KBM-7 (cell line): ENCODE data around the gene RGP1.
A peak's percentile ranks its signal among the peaks of the same experiment; 100 is the strongest.

Experiments
- DNase-seq: peaks from one replicate; pipeline ENCODE4 v3.0.0-alpha.2; 2015
- in situ Hi-C: fragments of 300-500 bp; cut with MboI; formaldehyde crosslinking; loops from 2 replicates; pipeline ENCODE4 v1.14.3; 2020; ENCODE audit warnings: low sequenced_read_pairs, low pct_unique_long_range_greater_than_20kb, mixed read lengths

The RGP1 gene

DNA sequence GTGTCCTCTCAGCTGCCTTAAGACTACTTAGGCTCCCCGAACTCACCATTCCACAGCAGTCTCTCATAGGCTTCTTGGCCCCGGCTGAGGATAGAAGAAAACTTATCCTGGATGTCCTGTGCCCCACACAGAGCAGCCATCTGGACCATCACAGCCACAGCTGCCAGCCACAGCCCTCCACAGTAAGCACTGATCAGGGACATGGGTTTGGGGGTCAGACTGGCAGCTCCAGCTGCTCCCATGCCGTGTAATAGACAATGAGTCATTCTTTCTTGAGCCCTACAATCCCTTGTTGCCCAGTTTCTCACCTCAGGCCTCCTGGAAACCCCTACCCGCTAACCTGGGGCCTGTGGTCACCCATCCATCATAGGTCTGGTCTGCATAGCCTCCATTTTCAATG is 10.9 kb upstream of the RGP1 start:
- no peak for DNase-seq
- in situ Hi-C loops: no loop called here

DNA sequence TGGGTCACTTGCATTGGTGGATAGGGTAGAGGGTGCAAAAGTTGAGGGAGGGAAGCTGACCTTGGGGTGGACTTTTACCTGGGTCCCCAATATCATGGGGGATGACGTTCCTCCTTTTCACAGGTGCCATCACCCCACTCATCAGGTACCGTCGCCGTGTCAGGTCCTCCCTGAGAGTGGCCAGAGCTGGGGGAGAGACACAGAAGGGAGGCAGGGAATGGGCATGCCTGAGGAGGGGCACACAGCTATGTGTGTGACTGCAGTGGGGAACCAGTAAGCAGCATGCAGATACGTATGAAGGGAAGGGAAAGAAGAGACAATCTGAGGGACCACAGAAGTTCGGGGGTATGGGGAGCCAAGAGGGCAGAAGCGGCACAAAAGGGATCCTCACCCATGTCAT is 10.2 kb upstream of the RGP1 start:
- in situ Hi-C loops: no loop called here

DNA sequence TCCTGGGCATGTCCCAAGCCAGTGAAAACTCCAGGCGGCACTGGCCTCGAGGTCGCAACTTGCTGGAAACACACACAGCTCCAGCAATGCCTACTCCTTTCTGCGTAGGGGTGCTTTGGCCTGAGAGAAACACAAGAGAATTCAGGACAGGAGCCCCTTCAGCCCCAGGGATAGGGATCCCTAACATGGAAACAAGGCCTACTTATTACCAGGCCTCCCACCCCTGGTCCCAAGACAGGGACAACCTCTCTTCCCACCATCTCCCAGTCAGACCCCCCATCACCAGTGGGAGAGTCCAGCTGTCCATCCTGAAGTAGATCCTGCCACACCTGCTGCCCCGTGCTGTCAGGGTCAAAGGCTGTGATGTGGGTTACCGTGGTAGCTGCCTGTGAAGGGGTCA is 8.8 kb upstream of the RGP1 start:
- in situ Hi-C loops: no loop called here
- no peak for DNase-seq

More for the DNA sequence above, 10.2 kb upstream of the RGP1 start:
- DNase-seq: no peak

DNA sequence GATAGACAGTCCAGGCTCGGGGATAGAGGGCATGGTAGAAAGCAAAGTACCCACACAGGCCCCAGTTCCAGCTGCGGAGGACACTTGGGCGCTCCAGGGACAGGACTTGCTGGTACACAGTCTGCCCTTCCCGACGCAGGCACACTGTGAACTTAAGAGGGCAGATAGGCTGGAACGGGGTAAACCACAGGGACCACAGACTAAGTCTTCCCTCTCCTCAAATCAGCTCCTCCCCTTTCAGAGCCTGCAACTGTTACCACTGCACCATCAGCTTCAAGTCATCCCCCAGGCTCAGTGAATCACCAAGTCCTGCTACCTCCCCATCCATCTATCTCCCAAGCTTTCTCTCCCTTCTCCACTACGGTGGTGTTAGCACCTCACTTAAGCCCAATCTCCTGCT is 7.3 kb upstream of the RGP1 start:
- DNase-seq: no peak
- in situ Hi-C loops: no loop called here

DNA sequence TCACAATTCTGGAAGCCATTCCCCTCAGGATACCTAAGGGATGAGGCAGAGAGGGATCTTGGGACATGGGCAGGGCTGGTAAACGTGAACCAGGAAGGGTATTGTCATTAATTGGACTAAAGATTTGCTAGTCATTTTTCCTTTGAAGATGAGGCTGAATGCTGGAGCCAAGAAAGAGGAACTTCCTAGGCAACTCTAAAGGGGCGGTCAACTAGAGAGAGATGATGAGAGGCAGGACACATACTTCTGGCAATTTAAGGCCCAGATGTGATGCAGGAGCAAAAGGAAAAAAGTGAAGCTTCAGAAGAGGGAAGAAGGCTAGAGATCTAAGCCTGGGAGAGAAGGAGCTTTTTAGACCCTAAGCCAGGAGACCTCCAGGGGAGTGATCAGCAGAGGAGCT is 5.6 kb upstream of the RGP1 start:
- in situ Hi-C loops: no loop called here
- peak; percentile 53 for DNase-seq

DNA sequence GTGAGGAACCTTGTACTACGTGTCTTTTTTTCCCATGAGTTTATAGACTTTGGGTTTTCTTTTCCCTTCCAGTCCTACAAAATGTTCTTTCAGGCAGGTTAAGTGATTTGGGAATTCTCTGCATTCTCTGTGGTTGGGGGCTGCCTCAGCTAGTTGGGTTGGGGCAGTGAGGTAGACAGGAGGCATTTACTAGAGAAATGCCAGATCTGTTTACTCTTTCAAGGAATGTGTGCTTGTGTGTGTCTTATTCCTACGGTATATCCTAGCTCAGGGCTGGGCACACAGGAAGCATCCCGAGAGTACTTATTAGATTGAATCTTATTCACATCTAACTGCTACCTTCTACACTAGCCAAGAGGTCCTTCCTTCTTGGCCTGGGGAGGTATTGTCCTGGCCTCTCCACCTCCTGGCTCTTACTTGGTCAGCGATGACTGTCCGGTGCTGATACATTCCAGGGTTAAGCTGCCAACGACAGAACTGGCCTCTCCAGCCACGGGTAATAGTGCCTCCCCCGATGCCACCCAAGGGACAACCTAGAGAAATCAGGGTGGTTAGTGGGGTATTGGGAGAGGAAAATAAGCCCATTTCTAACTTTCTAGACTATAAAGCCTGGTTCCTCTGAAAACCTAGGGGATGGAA is 5.1 kb upstream of the RGP1 start:
- in situ Hi-C loops: no loop called here
- DNase-seq: no peak

DNA sequence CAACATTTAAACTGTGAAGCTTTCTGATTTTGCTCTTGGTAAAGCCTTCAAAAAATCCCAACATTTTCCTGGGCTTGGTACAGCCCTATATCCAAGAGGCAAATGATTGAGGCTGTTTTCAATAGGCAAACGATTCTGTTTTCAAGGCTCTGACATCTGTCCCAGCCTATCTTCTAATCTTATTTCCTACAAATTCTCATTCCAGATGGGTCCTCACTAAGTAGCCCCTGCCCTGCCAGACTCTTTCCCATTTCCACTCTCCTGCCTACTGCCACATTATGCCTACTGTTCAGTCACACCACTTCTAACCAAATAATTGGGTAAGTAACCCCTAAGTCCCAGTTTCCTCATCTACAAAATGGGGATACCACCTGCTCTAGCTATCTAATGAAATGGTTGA is 3.5 kb upstream of the RGP1 start:
- in situ Hi-C loops: no loop called here
- DNase-seq: no peak

DNA sequence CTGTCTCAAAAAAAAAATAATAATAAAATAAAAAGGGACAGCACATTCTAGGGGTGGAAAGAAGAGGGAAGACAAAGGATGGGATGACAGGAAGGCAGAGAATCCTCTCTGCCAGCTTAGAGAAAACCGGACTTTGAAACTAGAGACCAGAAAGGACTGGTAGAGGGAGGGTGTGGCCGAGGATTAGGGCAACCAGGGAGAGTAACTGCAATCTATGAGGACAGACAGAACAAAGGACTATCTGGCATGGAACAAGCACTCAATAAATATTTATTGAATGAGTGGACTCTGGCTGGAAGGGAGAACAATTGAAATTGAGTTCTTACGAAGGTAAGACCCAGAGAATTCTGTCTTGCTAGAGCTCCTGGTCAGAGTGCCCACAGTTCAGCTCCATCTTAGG is 2.5 kb upstream of the RGP1 start:
- no peak for DNase-seq
- in situ Hi-C loops: no loop called here

DNA sequence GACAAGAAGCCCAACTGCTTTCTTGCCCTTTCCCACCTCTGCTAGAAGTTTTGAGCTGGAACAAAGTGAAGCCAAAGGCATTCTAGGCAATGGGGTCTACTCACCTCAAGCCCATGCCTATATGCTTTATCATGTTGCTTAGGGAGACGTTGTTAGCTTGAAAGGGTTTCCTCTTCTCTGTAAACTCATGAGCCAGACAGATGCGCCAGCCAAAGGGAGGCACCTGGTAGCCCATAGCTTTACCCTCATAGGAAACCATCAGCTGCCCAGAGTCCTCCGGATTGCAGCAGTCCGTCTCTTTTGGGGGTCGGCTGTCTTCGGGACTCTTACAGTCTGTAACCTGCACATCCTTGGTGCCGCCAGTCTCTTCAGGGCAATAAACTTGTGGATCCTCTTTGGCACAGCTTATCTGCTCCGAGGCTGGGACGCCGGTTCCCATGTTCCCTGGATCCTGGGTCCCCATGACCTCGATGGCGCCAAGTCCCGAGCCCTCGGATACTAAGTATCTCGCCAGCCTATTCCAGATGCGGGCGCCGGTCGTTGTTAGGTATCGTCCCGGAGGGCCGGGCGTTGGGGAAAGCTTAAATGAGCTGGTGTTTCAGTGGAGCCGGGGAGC is 737 bp upstream of the RGP1 start:
- in situ Hi-C loops: no loop called here
- no peak for DNase-seq

DNA sequence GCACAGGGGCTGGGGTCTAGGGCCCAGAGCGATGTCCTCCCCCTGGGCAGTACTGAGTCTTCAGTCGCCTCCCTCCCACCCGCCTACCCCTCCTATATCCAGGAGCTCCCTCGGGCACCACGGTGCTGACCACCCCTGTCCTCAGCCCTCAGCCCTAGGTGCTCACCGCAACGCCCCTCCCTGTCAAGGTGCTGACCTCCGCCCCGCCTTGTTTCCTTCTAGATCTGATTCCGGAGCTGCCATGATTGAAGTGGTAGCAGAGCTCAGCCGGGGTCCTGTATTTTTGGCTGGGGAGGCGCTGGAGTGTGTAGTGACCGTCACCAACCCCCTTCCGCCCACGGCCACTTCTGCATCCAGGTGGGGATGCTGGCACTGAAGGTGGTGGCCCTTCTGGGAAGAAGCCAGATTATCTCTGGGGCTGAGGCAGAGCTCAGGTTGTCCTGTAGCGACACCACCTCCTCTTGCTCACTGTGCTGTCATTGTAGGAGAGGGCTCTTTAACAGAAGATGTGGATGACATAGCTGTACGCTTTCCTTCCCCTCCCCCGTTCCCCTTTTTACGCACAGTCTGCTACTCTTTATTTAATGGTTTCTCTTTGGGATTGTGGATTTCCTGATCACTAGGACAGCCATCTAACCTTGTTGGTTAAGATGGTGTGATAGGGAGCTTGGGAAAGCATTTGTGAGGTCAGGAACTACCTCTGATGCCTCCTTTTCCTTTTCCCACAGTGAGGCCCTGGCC is 598 bp downstream of the RGP1 start:
- no peak for DNase-seq
- in situ Hi-C loops: no loop called here

DNA sequence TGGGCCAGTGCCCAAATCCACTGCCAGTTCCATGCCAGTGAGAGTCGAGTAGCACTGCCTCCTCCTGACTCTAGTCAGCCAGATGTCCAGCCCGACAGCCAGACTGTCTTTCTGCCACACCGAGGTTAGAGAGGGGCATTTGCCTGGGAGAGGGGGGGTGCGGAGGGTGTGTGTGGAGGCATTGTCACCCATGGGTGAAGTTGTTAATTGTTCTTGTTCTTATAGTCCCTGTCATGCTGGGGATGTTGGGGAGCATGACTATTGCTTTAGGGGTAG is 1.1 kb downstream of the RGP1 start:
- no peak for DNase-seq
- in situ Hi-C loops: no loop called here

DNA sequence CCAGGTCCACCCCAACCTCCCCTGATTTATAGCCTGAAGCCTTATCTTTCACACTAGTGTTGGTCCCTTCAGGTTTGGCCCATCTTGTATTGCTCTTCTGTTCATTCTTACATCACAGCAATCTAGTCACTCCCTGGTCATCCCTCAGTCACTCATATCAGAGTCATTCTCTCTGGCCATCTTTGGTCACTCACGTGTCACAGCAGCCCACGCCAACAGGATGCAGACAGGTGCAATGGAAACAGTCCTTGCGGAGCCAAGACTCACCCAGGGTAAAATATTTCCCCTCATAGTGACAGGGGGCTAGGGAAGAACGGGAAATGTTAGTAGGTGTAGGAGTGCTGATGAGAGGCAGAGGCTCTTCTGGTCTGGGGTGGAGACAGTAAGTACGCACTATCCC is 4.4 kb downstream of the RGP1 start:
- in situ Hi-C loops: no loop called here
- no peak for DNase-seq

DNA sequence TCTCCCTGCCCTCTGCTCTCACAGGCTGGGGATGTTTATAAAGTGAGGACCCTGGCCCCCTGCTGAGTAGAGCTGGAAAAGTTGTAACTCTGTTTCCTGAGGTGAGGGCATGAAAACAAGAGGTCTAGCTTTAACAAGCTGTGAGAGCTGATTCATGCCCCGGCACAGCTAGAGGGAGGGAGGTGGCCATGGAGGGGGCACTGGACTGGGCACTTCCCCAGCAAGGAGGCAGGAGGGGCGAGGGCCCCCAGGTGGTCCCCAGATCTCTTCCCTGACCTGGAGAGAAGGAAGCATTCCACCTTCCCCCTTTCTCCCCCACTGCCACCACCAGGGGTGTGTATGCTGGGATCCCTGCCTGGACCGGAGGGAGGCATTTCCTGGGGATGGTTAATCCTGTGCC is 5.2 kb downstream of the RGP1 start, which contains the start of gene MSMP:
TSS of gene MSMP (minus strand) at position 13 of the 400 bp plus-strand sequence. CDS start 147 bp downstream, outside the sequence.
- in situ Hi-C loops: no loop called here
- DNase-seq: no peak

DNA sequence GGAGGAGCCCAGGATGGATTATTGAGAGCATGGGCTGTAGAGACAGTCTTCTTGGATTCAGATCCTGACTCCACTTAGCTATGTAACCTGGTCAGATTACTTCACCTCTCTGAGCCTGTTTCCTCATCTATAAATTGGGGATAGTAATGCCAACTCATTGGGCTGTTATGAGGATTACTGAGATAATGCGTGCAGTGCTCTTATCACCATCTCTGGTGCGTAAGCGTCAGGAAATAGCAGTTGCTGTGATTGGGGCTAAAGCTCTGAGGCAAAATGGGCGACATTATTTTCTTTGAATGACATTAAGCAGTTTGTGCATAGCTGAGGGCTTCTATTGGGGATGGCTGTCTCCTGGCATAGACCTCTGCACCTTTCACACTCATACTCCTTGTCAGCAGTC is 6.0 kb downstream of the RGP1 start:
- in situ Hi-C loops: no loop called here
- DNase-seq: no peak

DNA sequence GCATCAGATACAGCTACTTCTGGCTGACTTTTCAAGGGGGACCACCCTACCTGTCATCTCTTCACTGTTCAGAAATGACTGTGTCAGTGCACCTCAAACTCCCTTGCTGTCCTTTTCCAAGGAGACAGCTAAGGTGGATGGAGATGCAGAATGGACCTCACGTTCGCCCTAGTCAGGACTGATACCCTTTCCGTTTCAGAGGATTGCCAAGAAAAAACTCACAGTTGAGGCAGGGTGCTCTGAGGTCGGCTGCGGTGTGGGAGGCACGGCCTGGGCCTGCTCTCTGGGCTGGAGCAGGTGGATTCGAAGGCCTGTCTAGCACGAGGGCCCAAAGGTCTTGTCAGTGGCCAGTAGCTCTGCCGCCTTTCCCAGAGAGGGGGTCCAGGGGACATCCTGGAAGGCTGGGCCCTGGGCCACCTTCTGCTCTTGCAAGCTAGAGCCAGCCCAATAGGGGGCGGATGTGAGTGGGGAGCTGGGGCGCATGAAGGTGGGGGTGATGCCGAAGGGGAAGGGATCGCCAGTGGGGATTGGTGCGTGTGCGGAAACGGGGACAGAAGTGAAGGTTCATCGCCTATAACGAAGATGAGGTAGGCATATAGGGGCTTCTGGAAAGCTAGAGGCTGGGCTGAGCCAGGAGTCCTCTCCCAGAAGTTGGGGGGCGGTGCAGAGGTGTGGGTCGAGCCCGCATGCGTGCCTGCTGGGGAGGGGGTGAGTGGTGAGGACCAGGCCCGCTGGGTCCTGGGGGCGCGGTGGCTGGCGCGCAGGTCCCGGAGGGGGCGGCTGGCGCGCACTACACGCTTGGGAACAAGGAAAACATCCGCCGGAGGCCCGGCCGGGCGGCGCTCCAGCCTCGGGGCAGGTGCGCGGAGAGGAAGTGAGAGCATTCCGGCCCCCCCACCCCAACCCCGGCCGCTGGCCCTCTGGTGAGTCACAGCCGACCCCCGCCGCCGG is 7.5 kb downstream of the RGP1 start:
- in situ Hi-C loops: no loop called here
- peak; percentile 69 for DNase-seq

DNA sequence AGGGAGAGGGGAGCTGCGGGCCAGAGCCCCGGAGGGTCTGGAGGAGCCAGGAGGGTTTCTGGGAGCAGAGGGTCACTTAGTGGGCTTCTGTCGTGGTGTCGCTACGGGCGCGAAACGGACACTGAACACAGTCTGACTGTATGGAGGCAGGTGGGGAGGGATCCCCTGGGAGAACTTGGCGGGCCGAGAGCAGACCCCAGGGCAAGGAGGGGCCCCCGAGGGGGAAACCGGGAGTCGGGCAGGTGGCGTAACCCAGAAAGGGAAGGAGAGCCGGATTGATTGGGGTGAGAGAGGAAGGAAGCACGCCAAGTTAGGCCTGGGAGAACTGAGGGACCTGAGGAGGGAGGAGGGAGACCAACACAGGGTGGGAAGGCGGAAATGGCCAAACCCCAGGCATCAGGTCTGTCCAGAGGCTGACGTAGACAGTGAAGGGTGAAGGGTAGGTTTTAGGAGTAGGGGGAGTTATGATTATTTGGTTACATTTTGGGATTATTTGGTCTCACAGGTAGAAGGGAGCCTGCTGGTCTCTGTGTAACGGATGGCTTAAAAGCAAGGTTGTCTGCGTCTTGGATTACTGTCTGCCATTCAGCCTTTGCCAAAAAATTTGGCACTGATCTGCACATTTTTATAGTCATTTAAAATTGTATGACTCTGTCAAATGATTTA is 8.3 kb downstream of the RGP1 start:
- in situ Hi-C loops: no loop called here
- peak; percentile 59 for DNase-seq

DNA sequence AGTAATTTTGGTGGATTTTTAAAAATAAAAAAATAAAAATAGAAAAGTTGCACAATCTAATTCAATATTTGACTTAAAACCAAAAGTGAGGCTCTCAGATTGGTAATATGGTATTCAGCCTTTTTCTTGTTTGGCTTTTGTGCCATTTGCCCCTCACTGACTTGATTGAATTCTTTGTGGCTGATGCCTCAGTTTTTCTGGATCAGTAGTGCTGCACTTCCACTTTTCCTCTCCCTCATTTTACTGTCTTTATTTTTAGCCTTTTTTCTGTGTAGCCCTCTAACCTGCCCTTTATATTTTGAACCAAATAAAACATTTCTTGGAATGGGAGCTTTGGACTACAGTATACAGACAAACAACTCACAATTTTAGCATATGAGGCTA is 8.8 kb downstream of the RGP1 start:
- no peak for DNase-seq
- in situ Hi-C loops: no loop called here

DNA sequence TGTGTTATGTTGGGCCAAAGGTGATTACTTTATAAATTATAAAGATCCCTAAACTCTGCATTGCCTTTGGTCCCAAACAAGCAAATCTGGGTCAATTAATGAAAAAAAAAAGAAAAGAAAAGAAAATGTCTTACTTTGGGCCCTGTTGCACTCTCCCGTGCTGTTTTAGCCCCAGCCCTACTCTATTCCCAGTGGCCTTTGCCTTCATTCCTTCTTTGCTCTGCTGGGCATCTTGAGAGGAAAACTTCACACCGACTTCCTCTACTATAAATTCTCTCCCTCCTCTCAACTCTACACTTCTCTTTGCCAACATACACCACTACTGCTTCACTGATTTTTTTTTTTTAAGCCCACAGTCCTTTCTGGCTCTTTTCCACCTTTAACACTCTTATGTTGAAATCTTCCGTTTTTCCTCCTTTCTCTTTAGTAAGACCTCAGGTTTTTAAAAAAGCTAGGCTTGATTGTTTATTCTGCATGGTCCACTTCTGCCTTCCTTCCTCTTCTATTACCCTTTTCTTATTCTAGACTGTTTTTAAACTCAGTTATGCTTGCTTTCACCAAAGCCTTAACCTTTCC is 9.5 kb downstream of the RGP1 start:
- in situ Hi-C loops: no loop called here
- DNase-seq: peak; percentile 29

DNA sequence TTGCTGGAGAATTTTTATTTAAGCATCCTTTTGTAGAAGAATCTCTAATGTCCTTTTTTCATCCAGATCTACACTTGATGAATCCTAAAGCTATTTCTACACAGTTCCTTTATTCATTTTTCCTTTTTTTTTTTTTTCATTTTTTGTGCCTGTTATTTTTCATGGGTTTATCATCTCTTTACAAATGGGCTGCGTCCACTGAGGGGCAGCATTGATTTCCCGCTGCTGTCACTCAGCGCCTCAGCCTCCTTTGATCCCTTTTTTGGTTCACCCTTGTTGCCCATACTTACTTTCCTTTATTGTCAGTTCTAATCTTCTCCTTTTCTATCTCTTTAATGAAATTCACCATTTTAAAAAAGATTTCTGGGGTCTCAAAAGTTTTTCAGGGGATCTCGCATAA is 10.7 kb downstream of the RGP1 start:
- in situ Hi-C loops: no loop called here
- DNase-seq: no peak
